GM12892 (cell line): ENCODE data around the gene SDSL.

ENCODE experiments used
- POLR2A ChIP-seq: IDR thresholded peaks from 2 replicates; pipeline ENCODE4 v1.6.1; 2011; ENCODE audit warnings: low read depth, low read length, control low read depth
- POLR2AphosphoS5 ChIP-seq: IDR thresholded peaks from 2 replicates; pipeline ENCODE4 v1.6.1; 2011; ENCODE audit warnings: low read depth, low read length, control low read depth
- TAF1 ChIP-seq: IDR thresholded peaks from 2 replicates; pipeline ENCODE4 v1.6.1; 2011; ENCODE audit warnings: low read depth, mild to moderate bottlenecking, control low read depth, low read length, borderline replicate concordance

DNA sequence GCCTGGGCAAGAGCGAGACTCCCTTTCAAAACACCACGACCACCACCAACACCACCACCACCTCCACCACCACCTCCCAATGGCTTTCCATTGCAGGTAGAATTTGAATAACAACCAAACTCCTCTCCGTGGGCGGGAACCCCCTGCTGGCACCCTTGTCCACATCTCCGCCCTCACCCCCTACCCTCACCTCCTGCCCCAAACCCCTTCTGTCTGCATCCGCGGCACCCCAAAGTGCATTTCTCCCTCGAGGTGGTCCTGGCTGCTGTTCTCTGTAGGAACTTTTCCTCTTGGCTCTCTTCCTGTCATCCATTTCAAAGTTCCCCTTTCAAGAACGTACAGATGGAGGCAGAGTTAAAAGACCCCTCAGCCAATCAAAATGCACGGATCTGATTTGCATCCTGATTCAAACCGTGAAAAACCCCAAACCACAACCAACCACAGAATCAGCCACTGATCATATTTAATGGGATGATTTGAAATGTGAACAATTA is 3.8 kb downstream of the SDSL start:
- TF ChIP-seq POLR2AphosphoS5 (no peak), POLR2A (no peak), TAF1 (no peak)
